ENCODE data around the gene SCAMP2.
"Not testable (repeated sequence)": the region's sequence is repeated elsewhere in the genome, so short reads cannot be mapped to it uniquely, and the experiment has no call there.

The SCAMP2 gene

GRCh38 chr15:74889883-74890664, 16.9 kb upstream of the SCAMP2 start, which contains the start of gene MPI:
Gene MPI (plus strand): TSS chr15:74890042. CDS start chr15:74890074, 32 bp downstream.
- DNase-seq = peak; percentile 95

GRCh38 chr15:74889390-74889882, 16.3 kb upstream of the SCAMP2 start:
- DNase-seq = no peak

- DNase-seq = no peak
Observed at GRCh38 chr15:74888716-74889115, 15.6 kb upstream of the SCAMP2 start.

- not testable (repeated sequence) for DNase-seq
Observed at GRCh38 chr15:74887537-74888193, 14.5 kb upstream of the SCAMP2 start.

- DNase-seq = no peak
Observed at GRCh38 chr15:74885461-74885860, 12.3 kb upstream of the SCAMP2 start.

GRCh38 chr15:74884428-74885223, 11.5 kb upstream of the SCAMP2 start:
- DNase-seq = no peak

GRCh38 chr15:74882528-74882927, 9.4 kb upstream of the SCAMP2 start:
- no peak for DNase-seq

GRCh38 chr15:74878273-74878672, 5.1 kb upstream of the SCAMP2 start:
- DNase-seq = no peak

GRCh38 chr15:74873756-74874424, 725 bp upstream of the SCAMP2 start:
- DNase-seq = no peak

- DNase-seq = no peak
Observed at GRCh38 chr15:74872702-74873035, 496 bp downstream of the SCAMP2 start.

GRCh38 chr15:74870436-74871215, 2.5 kb downstream of the SCAMP2 start:
- no peak for DNase-seq

GRCh38 chr15:74869726-74870407, 3.3 kb downstream of the SCAMP2 start:
- DNase-seq = no peak

GRCh38 chr15:74869372-74869725, 3.8 kb downstream of the SCAMP2 start:
- no peak for DNase-seq

- DNase-seq = no peak
Observed at GRCh38 chr15:74868059-74868458, 5.1 kb downstream of the SCAMP2 start.

- DNase-seq = no peak
Observed at GRCh38 chr15:74867466-74868038, 5.6 kb downstream of the SCAMP2 start.

GRCh38 chr15:74866090-74866489, 7.1 kb downstream of the SCAMP2 start:
- no peak for DNase-seq

- no peak for DNase-seq
Observed at GRCh38 chr15:74865316-74865715, 7.8 kb downstream of the SCAMP2 start.

- DNase-seq = no peak
Observed at GRCh38 chr15:74864296-74864695, 8.9 kb downstream of the SCAMP2 start.

- DNase-seq = no peak
Observed at GRCh38 chr15:74863239-74864056, 9.7 kb downstream of the SCAMP2 start.

GRCh38 chr15:74858369-74858740, 14.8 kb downstream of the SCAMP2 start:
- DNase-seq = no peak
